ENCODE data around the gene IMP4. TPM values are rescaled to one million over a fixed set of nuclear protein-coding genes. Genes with fewer than 3 reads are reported as not detected.

Gene IMP4
- total and polyA plus RNA-seq, 10 of the 15 experiments (the other 5 are each of a cell fraction or from before 2014, with no cell fraction given) = 41.4 to 242 (median 166) TPM

GRCh38 chr2:130376433-130377293 lies 34.0 kb downstream of the IMP4 start (continued):
- TF ChIP-seq NKRF (conservative IDR thresholded peaks at IDR 0.05) (no peak; the same call in 1 of the 2 replicates), CHD4 (IDR thresholded peaks at IDR 0.05) (no peak), SREBF1 (IDR thresholded peaks at IDR 0.05; ENCODE audit: low read length) (no peak), E2F8 (IDR thresholded peaks at IDR 0.05; ENCODE audit: low read depth, partially characterized antibody) (no peak), MEF2B (IDR thresholded peaks at IDR 0.05; ENCODE audit: partially characterized antibody, poor library complexity, severe bottlenecking) (peak; percentile 83), JUNB (IDR thresholded peaks at IDR 0.05) (no peak), PRDM15 (CRISPR knock-in tag; IDR thresholded peaks at IDR 0.05) (no peak), CHD2 (IDR thresholded peaks at IDR 0.05; ENCODE audit: borderline replicate concordance, low read depth, low read length) (no peak), TCF12 (IDR thresholded peaks at IDR 0.05; ENCODE audit: low read depth, low read length) (no peak), EED (IDR thresholded peaks at IDR 0.05; ENCODE audit: low read depth) (peak; percentile 69), SMAD5 (IDR thresholded peaks at IDR 0.05; ENCODE audit: low read depth) (no peak), NFIC (IDR thresholded peaks at IDR 0.05; ENCODE audit: low read depth, low read length) (peak; percentile 34; the same call in 1 of the 2 replicates), BCL3 (IDR thresholded peaks at IDR 0.05; ENCODE audit: borderline replicate concordance, insufficient read depth, low read depth, low read length, poor library complexity, severe bottlenecking) (no peak), CBX5 (IDR thresholded peaks at IDR 0.05; ENCODE audit: low read depth) (no peak), NBN (IDR thresholded peaks at IDR 0.05) (0 out of 2 replicates have a peak, but pooled peaks have one; percentile 60), ATF7 (IDR thresholded peaks at IDR 0.05; ENCODE audit: low read depth) (peak; percentile 58), RB1 (IDR thresholded peaks at IDR 0.05; ENCODE audit: borderline replicate concordance) (no peak)
- TF ChIP-seq, protein P1, sequence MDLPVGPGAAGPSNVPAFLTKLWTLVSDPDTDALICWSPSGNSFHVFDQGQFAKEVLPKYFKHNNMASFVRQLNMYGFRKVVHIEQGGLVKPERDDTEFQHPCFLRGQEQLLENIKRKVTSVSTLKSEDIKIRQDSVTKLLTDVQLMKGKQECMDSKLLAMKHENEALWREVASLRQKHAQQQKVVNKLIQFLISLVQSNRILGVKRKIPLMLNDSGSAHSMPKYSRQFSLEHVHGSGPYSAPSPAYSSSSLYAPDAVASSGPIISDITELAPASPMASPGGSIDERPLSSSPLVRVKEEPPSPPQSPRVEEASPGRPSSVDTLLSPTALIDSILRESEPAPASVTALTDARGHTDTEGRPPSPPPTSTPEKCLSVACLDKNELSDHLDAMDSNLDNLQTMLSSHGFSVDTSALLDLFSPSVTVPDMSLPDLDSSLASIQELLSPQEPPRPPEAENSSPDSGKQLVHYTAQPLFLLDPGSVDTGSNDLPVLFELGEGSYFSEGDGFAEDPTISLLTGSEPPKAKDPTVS (IDR thresholded peaks at IDR 0.05; ENCODE audit: low read depth, low read length) = no peak

Measured in GM12878 (cell line).